ENCODE data around the gene MTHFD1.

DNA sequence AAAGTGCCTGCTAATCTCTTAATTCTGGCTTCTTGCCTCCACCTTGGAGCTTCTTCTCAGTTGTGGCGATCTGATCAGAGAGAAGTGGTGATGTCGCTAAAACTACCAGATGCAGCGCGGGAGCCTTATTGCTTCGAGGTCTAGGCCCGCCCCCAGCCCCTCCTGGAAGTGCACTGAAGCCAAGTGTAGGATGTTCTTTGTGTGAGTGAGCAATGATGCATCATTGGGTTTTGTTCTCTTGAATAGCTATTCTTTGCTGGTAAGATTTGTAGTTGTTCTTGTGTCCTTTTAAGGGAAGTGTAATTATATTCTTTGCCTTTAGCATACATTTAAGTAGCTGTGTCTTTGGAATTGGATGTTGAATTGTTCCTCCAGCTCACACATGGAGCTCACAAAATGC, 35.8 kb downstream of the MTHFD1 start:
- no peak for TF ChIP-seq TAF1 (IDR thresholded peaks at IDR 0.05; ENCODE audit: borderline replicate concordance, insufficient read depth, low read length)
- TF ChIP-seq, protein P1, sequence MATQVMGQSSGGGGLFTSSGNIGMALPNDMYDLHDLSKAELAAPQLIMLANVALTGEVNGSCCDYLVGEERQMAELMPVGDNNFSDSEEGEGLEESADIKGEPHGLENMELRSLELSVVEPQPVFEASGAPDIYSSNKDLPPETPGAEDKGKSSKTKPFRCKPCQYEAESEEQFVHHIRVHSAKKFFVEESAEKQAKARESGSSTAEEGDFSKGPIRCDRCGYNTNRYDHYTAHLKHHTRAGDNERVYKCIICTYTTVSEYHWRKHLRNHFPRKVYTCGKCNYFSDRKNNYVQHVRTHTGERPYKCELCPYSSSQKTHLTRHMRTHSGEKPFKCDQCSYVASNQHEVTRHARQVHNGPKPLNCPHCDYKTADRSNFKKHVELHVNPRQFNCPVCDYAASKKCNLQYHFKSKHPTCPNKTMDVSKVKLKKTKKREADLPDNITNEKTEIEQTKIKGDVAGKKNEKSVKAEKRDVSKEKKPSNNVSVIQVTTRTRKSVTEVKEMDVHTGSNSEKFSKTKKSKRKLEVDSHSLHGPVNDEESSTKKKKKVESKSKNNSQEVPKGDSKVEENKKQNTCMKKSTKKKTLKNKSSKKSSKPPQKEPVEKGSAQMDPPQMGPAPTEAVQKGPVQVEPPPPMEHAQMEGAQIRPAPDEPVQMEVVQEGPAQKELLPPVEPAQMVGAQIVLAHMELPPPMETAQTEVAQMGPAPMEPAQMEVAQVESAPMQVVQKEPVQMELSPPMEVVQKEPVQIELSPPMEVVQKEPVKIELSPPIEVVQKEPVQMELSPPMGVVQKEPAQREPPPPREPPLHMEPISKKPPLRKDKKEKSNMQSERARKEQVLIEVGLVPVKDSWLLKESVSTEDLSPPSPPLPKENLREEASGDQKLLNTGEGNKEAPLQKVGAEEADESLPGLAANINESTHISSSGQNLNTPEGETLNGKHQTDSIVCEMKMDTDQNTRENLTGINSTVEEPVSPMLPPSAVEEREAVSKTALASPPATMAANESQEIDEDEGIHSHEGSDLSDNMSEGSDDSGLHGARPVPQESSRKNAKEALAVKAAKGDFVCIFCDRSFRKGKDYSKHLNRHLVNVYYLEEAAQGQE (IDR thresholded peaks at IDR 0.05; ENCODE audit: insufficient read depth in 1 of 2, low read depth in 2 of 2, low read length in 2 of 2), result no peak
- no peak for TF ChIP-seq POLR2AphosphoS5 (IDR thresholded peaks at IDR 0.05; ENCODE audit: low read depth, low read length)
- no peak for TF ChIP-seq SIN3A (IDR thresholded peaks at IDR 0.05; ENCODE audit: borderline replicate concordance, insufficient read depth, low read length)
